ENCODE data around the gene RASGEF1B.
"Not testable (repeated sequence)": the region's sequence is repeated elsewhere in the genome, so short reads cannot be mapped to it uniquely, and the experiment has no call there.

The RASGEF1B gene

DNA sequence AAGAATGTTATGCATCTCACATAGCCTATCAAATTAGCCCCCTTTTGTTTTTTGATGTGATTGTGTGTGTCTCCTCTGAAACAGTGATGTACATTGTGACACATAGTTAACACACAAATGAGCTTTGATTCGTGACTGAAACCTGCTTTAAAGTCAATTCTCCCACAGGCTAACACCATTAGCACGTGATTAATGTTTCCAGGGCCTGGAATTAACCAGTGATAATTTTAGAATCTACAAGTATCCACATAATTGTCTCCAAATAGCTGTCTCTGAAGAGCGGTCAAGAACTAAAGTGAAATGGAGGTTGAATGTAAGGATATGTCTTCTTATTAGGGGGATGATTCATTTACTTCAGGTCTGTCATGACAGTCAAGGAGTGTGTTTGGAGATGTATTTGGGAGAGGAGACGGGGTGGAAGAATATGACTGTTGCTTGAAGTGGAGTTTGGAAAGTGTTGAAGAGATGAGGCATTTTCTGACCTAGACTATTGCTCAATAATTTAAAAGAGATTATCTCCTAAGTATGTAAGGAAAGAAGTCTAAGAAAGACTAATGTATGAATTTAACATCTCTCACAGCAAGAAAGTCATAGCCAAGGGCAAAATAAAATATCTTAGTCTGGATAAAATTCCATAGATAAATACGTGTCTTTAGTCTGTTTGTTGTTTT lies 13.7 kb upstream of the RASGEF1B start:
- H3K4me3 ChIP-seq (ENCODE audit: low read length) = no peak overlapping the region
- TF ChIP-seq ZNF274 (IDR thresholded peaks at IDR 0.05; ENCODE audit: low read depth, low read length) = no peak

DNA sequence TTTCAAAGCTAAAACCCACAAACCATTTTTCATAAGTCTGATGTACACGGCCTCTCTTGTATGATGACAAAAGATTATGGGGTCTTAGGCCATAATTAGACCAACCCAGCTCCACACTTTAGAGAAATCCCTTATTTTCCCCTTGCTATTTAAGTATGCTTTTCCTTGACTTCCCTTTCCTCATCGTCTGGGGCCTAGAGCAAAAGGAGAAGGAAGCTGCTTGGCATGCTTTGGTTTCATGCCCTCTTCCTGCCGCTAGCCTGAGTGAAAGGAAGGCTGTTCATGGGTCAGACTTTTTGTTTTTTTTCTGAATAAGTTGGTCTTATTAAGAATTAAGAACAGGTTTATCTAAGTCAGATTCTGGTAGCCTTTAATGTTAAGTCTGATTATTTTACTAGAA lies 10.6 kb upstream of the RASGEF1B start:
- TF ChIP-seq ZNF274 (IDR thresholded peaks at IDR 0.05; ENCODE audit: low read depth, low read length) = no peak
- no peak overlapping the region for H3K4me3 ChIP-seq (ENCODE audit: low read length)

- no peak for TF ChIP-seq ZNF274 (IDR thresholded peaks at IDR 0.05; ENCODE audit: low read depth, low read length)
- H3K4me3 ChIP-seq (ENCODE audit: low read length) = no peak overlapping the region
Observed at GRCh38 chr4:81481151-81481550, 9.4 kb upstream of the RASGEF1B start.

DNA sequence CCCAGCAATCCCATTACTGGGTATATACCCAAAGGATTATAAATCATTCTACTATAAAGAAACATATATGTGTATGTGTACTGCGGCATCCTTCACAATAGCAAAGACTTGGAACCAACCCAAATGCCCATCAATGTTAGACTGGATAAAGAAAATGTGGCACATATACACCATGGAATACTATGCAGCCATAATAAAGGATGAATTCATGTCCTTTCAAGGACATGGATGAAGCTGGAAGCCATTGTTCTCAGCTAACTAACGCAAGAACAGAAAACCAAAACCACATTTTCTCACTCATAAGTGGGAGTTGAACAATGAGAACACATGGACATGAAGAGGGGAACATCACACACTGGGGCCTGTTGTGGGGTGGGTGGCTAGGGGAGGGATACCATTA lies 7.9 kb upstream of the RASGEF1B start:
- H3K4me3 ChIP-seq (ENCODE audit: low read length) = not testable (repeated sequence)

- H3K4me3 ChIP-seq (ENCODE audit: low read length) = not testable (repeated sequence)
Observed at GRCh38 chr4:81473331-81474265, 1.9 kb upstream of the RASGEF1B start.

DNA sequence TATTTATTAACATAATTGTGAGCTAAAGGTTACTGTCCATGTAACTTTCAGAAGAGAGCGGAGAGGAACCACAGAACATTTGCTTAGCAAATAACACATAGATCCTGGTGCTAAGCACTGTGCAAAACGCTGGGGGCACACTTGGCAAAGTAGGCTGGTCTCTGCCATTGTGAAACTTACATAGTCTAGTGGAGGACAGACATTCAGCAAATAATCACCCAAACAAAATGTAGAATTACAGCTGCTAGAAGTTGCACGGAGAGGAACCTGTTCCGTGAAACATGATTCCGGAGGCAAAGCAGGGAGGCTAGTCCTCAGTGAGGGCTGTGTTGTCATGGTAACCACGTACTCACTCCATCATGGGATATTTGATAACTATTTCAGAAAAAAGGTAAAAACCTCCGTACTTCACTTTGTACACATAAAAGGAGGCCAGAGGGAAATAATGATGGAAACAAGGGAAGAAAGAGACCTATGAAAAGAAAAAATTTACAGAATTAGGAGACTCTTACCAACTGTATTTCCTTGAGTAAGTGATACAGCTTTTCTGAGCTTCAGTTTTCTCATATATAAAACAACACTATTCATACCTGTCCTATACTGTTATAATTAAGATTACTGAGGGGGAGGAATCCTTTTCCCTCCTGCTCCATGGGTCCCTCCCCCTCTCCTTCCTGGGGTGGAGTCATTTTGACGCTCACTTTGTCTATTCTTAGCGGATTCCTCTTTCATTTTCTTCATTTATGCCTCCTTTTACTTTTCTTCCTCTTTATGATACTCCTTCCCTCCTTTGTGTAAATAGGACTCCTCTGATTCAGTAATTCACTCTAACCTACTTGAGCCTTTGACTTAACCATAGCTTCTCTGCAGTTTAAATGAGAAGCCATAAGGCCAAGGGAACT lies 825 bp upstream of the RASGEF1B start:
- H3K4me3 ChIP-seq (ENCODE audit: low read length) = peak overlapping the region; percentile 83; the same call in 1 of the 2 replicates
- no peak for TF ChIP-seq ZNF274 (IDR thresholded peaks at IDR 0.05; ENCODE audit: low read depth, low read length)

- no peak for TF ChIP-seq ZNF274 (IDR thresholded peaks at IDR 0.05; ENCODE audit: low read depth, low read length)
- H3K4me3 ChIP-seq (ENCODE audit: low read length) = peak overlapping the region; percentile 83
Observed at GRCh38 chr4:81471298-81471587, 464 bp downstream of the RASGEF1B start.

- no peak for TF ChIP-seq ZNF274 (IDR thresholded peaks at IDR 0.05; ENCODE audit: low read depth, low read length)
- peak overlapping the region; percentile 83 for H3K4me3 ChIP-seq (ENCODE audit: low read length)
Observed at GRCh38 chr4:81470456-81471297, 1.0 kb downstream of the RASGEF1B start.

- TF ChIP-seq ZNF274 (IDR thresholded peaks at IDR 0.05; ENCODE audit: low read depth, low read length) = no peak
Observed at GRCh38 chr4:81469781-81470455, 1.8 kb downstream of the RASGEF1B start.

DNA sequence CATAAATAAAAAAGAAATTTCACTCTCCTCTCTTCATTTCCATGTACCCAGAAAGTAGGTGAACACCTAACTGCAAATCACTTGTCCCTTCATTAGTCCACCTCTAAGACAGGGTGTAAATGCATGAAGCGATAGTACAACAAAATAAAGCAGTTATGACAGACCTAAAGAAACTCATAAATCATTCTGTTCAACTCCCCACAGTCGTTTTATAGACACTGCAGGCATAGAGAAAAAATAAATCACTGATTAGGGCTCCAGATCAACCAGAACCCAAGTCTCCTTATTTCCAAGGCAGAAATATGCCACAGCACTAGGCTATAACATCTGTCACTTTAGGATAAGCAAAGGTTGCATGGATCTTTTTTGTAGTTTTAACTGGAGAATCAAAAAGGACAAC lies 3.0 kb downstream of the RASGEF1B start:
- H3K4me3 ChIP-seq (ENCODE audit: low read length) = no peak overlapping the region
- no peak for TF ChIP-seq ZNF274 (IDR thresholded peaks at IDR 0.05; ENCODE audit: low read depth, low read length)

More at GRCh38 chr4:81469781-81470455, 1.8 kb downstream of the RASGEF1B start:
- H3K4me3 ChIP-seq (ENCODE audit: low read length) = peak overlapping the region; percentile 83

GRCh38 chr4:81467672-81467964 lies 4.1 kb downstream of the RASGEF1B start:
- TF ChIP-seq ZNF274 (IDR thresholded peaks at IDR 0.05; ENCODE audit: low read depth, low read length) = no peak
- H3K4me3 ChIP-seq (ENCODE audit: low read length) = no peak overlapping the region

DNA sequence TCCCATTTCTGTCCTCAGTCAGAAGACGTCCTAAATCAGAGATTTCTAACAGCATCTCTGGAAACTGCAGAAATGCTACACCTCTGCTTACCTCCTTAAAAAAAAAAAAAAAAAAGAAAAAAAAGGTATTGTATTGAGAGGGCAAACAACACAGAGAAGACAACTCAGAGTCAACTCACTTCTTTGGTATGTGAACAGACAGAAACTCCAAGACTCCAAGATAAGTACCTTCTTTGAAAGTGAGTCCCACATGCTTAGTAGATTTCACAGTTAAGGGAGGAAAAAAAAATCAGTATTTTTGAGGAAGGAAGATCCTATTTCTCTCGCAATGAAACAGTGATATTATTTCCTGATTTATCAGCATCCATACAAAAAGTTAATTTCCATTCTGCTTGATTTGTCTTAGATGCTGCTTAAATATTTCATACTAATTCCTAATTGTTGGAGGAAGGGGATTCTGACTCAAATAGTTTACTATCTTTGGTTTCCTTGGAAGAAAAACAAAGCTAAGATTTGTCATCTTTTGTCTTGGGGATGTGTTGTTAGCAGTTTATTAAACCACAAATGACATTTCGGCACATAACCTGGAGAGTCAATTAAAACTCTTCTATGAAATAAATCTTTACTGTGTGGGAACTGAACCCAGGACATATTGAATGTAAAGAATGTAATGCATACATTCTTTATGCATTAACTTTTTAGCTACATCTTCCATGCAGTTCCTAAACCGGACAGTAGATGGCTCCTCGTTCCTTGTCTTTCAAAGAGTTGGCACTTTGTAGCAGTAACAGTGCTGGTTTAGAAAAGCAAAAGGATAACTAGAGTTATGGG lies 4.7 kb downstream of the RASGEF1B start:
- no peak for TF ChIP-seq ZNF274 (IDR thresholded peaks at IDR 0.05; ENCODE audit: low read depth, low read length)
- H3K4me3 ChIP-seq (ENCODE audit: low read length) = no peak overlapping the region
